Measurements from ENCODE around the gene NRN1L. TPM values are rescaled to one million over a fixed set of nuclear protein-coding genes. Genes with fewer than 3 reads are reported as not detected.

The NRN1L gene
- total RNA-seq, 1 experiment from 2014 or later = 0.58 TPM

DNA sequence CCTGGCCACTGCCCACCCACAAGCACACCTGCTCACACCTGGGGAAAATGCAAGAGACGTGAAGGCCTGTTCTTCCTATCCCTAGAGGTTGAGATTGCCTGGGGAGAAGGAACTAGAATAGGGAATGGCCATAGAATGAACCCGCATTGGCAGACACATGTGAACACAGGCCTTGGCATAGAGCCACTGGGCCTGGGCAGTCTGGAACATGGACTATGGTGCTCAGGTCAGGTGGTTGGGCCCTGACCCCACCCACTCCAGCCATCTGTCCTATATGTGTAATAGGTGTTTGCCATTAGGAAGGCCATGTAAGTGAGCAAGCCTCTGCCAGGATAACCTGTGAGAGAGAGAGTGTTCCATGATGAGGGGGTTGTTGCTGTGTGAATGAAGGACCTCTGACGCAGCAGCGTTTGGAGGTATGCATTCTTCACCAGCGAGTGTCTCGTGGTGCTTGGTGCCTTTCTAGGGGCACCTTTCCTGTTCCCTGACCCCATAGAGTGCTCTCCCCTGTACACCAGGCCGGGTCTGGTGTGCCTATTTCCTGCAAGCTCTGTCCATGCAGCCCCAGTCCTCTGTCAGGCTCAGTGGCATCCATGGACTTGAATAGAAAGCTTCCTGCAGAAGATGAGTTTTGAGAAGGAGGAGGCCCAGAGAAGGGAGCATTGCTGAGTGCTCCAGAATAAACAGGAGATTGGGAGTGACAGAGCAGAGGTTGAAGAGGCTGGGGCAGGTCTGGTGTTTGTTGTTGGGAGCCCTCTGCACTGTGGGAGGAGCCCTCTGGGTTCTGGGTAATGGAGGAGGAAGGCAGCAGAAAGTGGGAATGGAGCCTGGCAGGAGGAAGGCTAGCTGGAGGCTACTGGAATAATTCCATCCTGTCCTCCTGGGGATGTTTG lies 31.4 kb downstream of the NRN1L start:
- ChIA-PET POLR2A (ENCODE audit: low non-redundant PET) (no interaction called here), CTCF (no interaction called here)
- H3K9me3 ChIP-seq (ENCODE audit: low read depth, low read length, poor library complexity, severe bottlenecking) = no peaks in the 10 kb centered on the region
- H3K36me3 ChIP-seq (ENCODE audit: insufficient read depth, low read length, poor library complexity, severe bottlenecking) = no peaks in the 10 kb centered on the region
- TF ChIP-seq, protein P1, sequence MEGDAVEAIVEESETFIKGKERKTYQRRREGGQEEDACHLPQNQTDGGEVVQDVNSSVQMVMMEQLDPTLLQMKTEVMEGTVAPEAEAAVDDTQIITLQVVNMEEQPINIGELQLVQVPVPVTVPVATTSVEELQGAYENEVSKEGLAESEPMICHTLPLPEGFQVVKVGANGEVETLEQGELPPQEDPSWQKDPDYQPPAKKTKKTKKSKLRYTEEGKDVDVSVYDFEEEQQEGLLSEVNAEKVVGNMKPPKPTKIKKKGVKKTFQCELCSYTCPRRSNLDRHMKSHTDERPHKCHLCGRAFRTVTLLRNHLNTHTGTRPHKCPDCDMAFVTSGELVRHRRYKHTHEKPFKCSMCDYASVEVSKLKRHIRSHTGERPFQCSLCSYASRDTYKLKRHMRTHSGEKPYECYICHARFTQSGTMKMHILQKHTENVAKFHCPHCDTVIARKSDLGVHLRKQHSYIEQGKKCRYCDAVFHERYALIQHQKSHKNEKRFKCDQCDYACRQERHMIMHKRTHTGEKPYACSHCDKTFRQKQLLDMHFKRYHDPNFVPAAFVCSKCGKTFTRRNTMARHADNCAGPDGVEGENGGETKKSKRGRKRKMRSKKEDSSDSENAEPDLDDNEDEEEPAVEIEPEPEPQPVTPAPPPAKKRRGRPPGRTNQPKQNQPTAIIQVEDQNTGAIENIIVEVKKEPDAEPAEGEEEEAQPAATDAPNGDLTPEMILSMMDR (conservative IDR thresholded peaks at IDR 0.05; ENCODE audit: low read depth, low read length) = no peak
- TF ChIP-seq EZH2 (IDR thresholded peaks at IDR 0.05; ENCODE audit: borderline replicate concordance, low read depth, low read length, poor library complexity, severe bottlenecking) = no peak
- H3K27me3 ChIP-seq (replicated peaks; ENCODE audit: insufficient read depth, low read depth, low read length, poor library complexity) = no peaks in the 10 kb centered on the region
- no TSS peak for BruUV-seq (replicated peaks)
- DNase-seq (ENCODE audit: low spot score) = no peak
- no peaks in the 10 kb centered on the region for H3K4me1 ChIP-seq (ENCODE audit: insufficient read depth, low read length, poor library complexity, severe bottlenecking)
- intact Hi-C loops (cut with micrococcal nuclease; ENCODE audit: unreplicated experiment) = no loop called here
- H3K27ac ChIP-seq (ENCODE audit: low read depth, low read length, poor library complexity, severe bottlenecking) = no peak overlapping the region
- H3K4me3 ChIP-seq (ENCODE audit: low read depth, low read length, poor library complexity, severe bottlenecking) = no peak overlapping the region

DNA sequence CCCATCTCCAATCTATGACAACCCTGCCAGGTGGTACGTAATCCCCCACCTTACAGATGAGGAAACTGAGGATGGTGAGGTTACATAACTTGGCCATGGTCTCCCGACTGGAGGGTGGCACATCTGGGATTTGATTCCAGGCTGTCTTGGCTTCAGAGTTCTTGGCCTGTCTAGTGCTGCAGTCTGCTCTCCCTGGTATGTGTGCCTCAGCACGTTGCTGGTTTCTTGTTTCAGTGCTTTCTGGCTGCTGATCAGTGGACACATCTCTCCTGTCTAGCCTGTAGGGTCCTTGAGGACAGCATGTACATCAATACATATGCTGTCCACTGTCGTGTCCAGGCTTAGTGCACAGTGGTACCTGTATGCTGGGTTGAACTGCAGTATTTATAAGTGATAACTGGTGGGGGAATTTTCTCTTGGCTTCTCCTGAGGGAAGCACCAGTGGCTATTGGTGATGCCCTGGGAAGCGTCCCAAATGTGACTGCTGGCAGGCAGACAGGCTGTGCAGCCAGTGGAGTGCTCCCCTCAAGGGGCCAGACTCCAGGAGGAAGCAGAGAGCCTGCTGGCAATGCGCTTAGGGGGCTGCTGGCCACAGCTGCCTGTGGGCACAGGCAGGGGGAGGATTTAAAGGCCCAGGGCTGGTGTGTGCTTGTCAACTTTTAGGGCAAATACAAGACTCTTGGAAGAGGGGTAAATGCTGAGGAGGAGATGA lies 32.6 kb downstream of the NRN1L start:
- POLR2A ChIA-PET (ENCODE audit: low non-redundant PET) = no interaction called here
- Histone ChIP-seq H3K36me3 (ENCODE audit: insufficient read depth, low read length, poor library complexity, severe bottlenecking) (no peaks in the 10 kb centered on the region), H3K27ac (ENCODE audit: low read depth, low read length, poor library complexity, severe bottlenecking) (no peak overlapping the region), H3K4me3 (ENCODE audit: low read depth, low read length, poor library complexity, severe bottlenecking) (no peak overlapping the region), H3K27me3 (replicated peaks; ENCODE audit: insufficient read depth, low read depth, low read length, poor library complexity) (no peaks in the 10 kb centered on the region), H3K4me1 (ENCODE audit: insufficient read depth, low read length, poor library complexity, severe bottlenecking) (no peaks in the 10 kb centered on the region), H3K9me3 (ENCODE audit: low read depth, low read length, poor library complexity, severe bottlenecking) (no peaks in the 10 kb centered on the region)
- no TSS peak for BruUV-seq (replicated peaks)
- DNase-seq (ENCODE audit: low spot score) = no peak
- CTCF ChIA-PET = no interaction called here
- TF ChIP-seq, protein P1 (conservative IDR thresholded peaks at IDR 0.05; ENCODE audit: low read depth, low read length) = no peak
- no peak for TF ChIP-seq EZH2 (IDR thresholded peaks at IDR 0.05; ENCODE audit: borderline replicate concordance, low read depth, low read length, poor library complexity, severe bottlenecking)
- intact Hi-C loops (cut with micrococcal nuclease; ENCODE audit: unreplicated experiment) = no loop called here

DNA sequence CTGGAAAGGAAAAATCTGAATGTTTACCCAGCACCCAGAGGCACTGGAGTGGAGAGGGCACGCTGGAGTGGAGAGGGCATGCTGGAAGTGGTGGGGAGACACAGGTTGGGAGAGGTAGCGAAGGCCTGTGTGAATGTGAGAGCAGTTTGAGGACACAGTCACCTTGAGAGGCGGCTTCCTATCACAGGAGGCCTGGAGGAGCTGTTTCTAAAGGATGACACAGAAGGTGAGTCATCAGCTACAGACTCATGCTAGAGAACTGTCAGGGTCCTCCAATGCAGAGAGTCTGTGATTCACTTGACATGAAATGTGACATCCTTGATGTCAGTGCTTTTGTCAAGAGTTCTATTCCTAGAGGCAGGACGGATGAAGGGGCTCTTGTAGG lies 33.2 kb downstream of the NRN1L start:
- H3K36me3 ChIP-seq (ENCODE audit: insufficient read depth, low read length, poor library complexity, severe bottlenecking) = no peaks in the 10 kb centered on the region
- no peaks in the 10 kb centered on the region for H3K4me1 ChIP-seq (ENCODE audit: insufficient read depth, low read length, poor library complexity, severe bottlenecking)
- no peaks in the 10 kb centered on the region for H3K9me3 ChIP-seq (ENCODE audit: low read depth, low read length, poor library complexity, severe bottlenecking)
- H3K27ac ChIP-seq (ENCODE audit: low read depth, low read length, poor library complexity, severe bottlenecking) = no peak overlapping the region
- POLR2A ChIA-PET (ENCODE audit: low non-redundant PET) = no interaction called here
- BruUV-seq (replicated peaks) = no TSS peak
- intact Hi-C loops (cut with micrococcal nuclease; ENCODE audit: unreplicated experiment) = no loop called here
- no peak overlapping the region for H3K4me3 ChIP-seq (ENCODE audit: low read depth, low read length, poor library complexity, severe bottlenecking)
- CTCF ChIA-PET = interaction anchor here (0.8 kb wide), 1 partner anchor 101 kb away, joined by 3 read pairs; no protein-coding TSS in a partner anchor
- DNase-seq (ENCODE audit: low spot score) = peak; percentile 46
- TF ChIP-seq, protein P1 (conservative IDR thresholded peaks at IDR 0.05; ENCODE audit: low read depth, low read length) = no peak
- no peak for TF ChIP-seq EZH2 (IDR thresholded peaks at IDR 0.05; ENCODE audit: borderline replicate concordance, low read depth, low read length, poor library complexity, severe bottlenecking)
- no peaks in the 10 kb centered on the region for H3K27me3 ChIP-seq (replicated peaks; ENCODE audit: insufficient read depth, low read depth, low read length, poor library complexity)
